GF-D8 (cell line): ENCODE measurements around the gene MOCS3.

ENCODE experiments used
- DNase-seq: peaks from one replicate; lab custom pipeline; 2025; lab: John Stamatoyannopoulos, UW

Gene MOCS3

GRCh38 chr20:50982363-50982762, 23.7 kb downstream of the MOCS3 start:
- DNase-seq = no peak

GRCh38 chr20:50983321-50983720, 24.7 kb downstream of the MOCS3 start:
- no peak for DNase-seq

GRCh38 chr20:50987493-50988210, 29.0 kb downstream of the MOCS3 start:
- DNase-seq = peak; percentile 31

GRCh38 chr20:50991076-50991475, 32.5 kb downstream of the MOCS3 start:
- no peak for DNase-seq

- no peak for DNase-seq
Observed at GRCh38 chr20:50992336-50992732, 33.7 kb downstream of the MOCS3 start.

- peak; percentile 11 for DNase-seq
Observed at GRCh38 chr20:50992733-50993457, 34.3 kb downstream of the MOCS3 start.

- no peak for DNase-seq
Observed at GRCh38 chr20:50993876-50994275, 35.3 kb downstream of the MOCS3 start.

GRCh38 chr20:50995506-50995905, 36.9 kb downstream of the MOCS3 start:
- no peak for DNase-seq

GRCh38 chr20:50996901-50997865, 38.6 kb downstream of the MOCS3 start:
- no peak for DNase-seq

- no peak for DNase-seq
Observed at GRCh38 chr20:50999355-50999754, 40.7 kb downstream of the MOCS3 start.

- no peak for DNase-seq
Observed at GRCh38 chr20:51001430-51002265, 43.0 kb downstream of the MOCS3 start.

- DNase-seq = no peak
Observed at GRCh38 chr20:51002633-51003032, 44.0 kb downstream of the MOCS3 start.

GRCh38 chr20:51003753-51004152, 45.1 kb downstream of the MOCS3 start:
- no peak for DNase-seq

- no peak for DNase-seq
Observed at GRCh38 chr20:51004305-51004727, 45.7 kb downstream of the MOCS3 start.

- DNase-seq = no peak
Observed at GRCh38 chr20:51004781-51005180, 46.2 kb downstream of the MOCS3 start.

GRCh38 chr20:51005214-51005613, 46.6 kb downstream of the MOCS3 start:
- DNase-seq = no peak

GRCh38 chr20:51008718-51009117, 50.1 kb downstream of the MOCS3 start:
- DNase-seq = no peak

- DNase-seq = no peak
Observed at GRCh38 chr20:51009303-51010042, 50.9 kb downstream of the MOCS3 start.

GRCh38 chr20:51010043-51010365, 51.4 kb downstream of the MOCS3 start:
- DNase-seq = no peak

GRCh38 chr20:51010932-51011331, 52.3 kb downstream of the MOCS3 start:
- no peak for DNase-seq

GRCh38 chr20:51011479-51011878, 52.9 kb downstream of the MOCS3 start:
- no peak for DNase-seq
